Measurements from ENCODE around the gene RARRES2. TPM values are rescaled to one million over a fixed set of nuclear protein-coding genes. Genes with fewer than 3 reads are reported as not detected.

Gene RARRES2
- total and polyA plus RNA-seq, 2 experiments from 2014 or later = not detected

DNA sequence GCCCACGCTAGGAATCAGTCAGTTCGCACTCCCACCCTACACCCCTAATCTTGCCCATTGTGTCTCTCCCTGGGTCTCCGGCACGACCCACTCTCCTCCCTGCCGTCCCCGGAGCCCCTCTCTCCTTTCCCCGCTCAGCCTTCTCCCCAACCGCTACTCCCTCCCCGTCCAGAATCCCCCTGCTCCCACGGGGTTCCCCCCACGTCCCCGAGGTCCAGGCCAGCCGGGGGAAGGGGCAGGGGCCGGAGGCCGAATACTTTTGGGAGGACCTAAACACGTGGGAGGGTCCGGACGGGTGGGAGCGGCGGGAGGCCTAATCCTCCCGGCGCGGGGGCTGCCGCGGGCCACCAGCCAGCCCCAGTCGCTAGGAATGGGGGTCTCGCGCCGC lies 560 bp downstream of the RARRES2 start:
- H3K4me2 ChIP-seq (ENCODE audit: unreplicated experiment) = no peak overlapping the region
- no peak overlapping the region for H3K4me3 ChIP-seq
- H3K9ac ChIP-seq = no peak overlapping the region
- no peaks in the 10 kb centered on the region for H3K9me2 ChIP-seq (ENCODE audit: insufficient read depth)
- no peaks in the 10 kb centered on the region for H3K4me1 ChIP-seq (ENCODE audit: insufficient read depth)
- no peak for DNase-seq
- H3K79me2 ChIP-seq (ENCODE audit: insufficient read depth) = no peaks in the 10 kb centered on the region
- no peaks in the 10 kb centered on the region for H3K36me3 ChIP-seq (ENCODE audit: low read depth)
- H4K20me1 ChIP-seq (ENCODE audit: insufficient read depth) = no peaks in the 10 kb centered on the region
- no peaks in the 10 kb centered on the region for H3K9me3 ChIP-seq (ENCODE audit: low read depth)
- H3K27me3 ChIP-seq (replicated peaks; ENCODE audit: insufficient read depth) = peaks cover 26% of the 10 kb centered on the region
- no peak for TF ChIP-seq EZH2phosphoT487 (IDR thresholded peaks at IDR 0.05; ENCODE audit: insufficient read depth, low read depth)
- no peak for TF ChIP-seq EZH2 (IDR thresholded peaks at IDR 0.05; ENCODE audit: insufficient read depth, poor library complexity, severe bottlenecking)
- H2AFZ ChIP-seq = no peak overlapping the region
- H3F3A ChIP-seq (ENCODE audit: insufficient read depth) = no peaks in the 10 kb centered on the region
- H3K27ac ChIP-seq = no peak overlapping the region
- in situ Hi-C loops (cut with MboI) = no loop called here
- 2 to 3% methylated on average over 9 to 29 of the region's 29 CpGs for WGBS, 2 experiments (ENCODE audit: low coverage in 1 of 2, low lambda C conversion rate in 2 of 2, missing lambda C conversion rate in 2 of 2)

GRCh38 chr7:150340024-150340749 lies 1.2 kb downstream of the RARRES2 start:
- H4K20me1 ChIP-seq (ENCODE audit: insufficient read depth) = no peaks in the 10 kb centered on the region
- in situ Hi-C loops (cut with MboI) = no loop called here
- H3K36me3 ChIP-seq (ENCODE audit: low read depth) = no peaks in the 10 kb centered on the region
- H3K79me2 ChIP-seq (ENCODE audit: insufficient read depth) = no peaks in the 10 kb centered on the region
- WGBS, 2 experiments (ENCODE audit: low coverage in 1 of 2, low lambda C conversion rate in 2 of 2, missing lambda C conversion rate in 2 of 2) = 16 to 18% methylated on average over 24 to 28 of the region's 39 CpGs
- H3F3A ChIP-seq (ENCODE audit: insufficient read depth) = no peaks in the 10 kb centered on the region
- H3K9me3 ChIP-seq (ENCODE audit: low read depth) = no peaks in the 10 kb centered on the region
- 0 out of 2 replicates have a peak, but pooled peaks cover 3% of the 10 kb centered on the region for H3K4me1 ChIP-seq (ENCODE audit: insufficient read depth)
- no peak overlapping the region for H2AFZ ChIP-seq
- peak; percentile 25 for DNase-seq
- no peak overlapping the region for H3K4me2 ChIP-seq (ENCODE audit: unreplicated experiment)
- H3K9ac ChIP-seq = no peak overlapping the region
- peaks cover 26% of the 10 kb centered on the region for H3K27me3 ChIP-seq (replicated peaks; ENCODE audit: insufficient read depth)
- TF ChIP-seq EZH2phosphoT487 (IDR thresholded peaks at IDR 0.05; ENCODE audit: insufficient read depth, low read depth) (no peak), EZH2 (IDR thresholded peaks at IDR 0.05; ENCODE audit: insufficient read depth, poor library complexity, severe bottlenecking) (no peak)
- H3K4me3 ChIP-seq = no peak overlapping the region
- H3K27ac ChIP-seq = no peak overlapping the region
- no peaks in the 10 kb centered on the region for H3K9me2 ChIP-seq (ENCODE audit: insufficient read depth)

DNA sequence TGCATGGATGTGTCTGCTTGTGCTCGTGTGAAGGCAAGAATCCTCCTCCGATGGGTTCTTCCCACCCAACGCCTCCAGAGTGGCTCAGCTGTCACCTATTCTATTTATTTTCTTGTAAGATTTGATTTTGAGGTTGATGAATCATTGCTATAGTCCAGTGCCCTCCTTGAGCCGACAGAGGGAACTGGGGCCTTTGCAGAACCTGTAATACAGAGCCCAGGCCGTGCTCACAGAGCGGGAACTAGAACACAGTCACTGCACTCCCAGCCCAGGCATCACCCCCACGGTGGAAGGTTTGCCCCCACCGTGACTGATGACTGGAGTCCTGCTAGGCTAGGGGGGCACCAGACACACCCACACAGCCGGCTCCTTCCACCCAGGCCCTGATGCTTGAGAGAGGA lies 2.0 kb downstream of the RARRES2 start:
- H3K4me1 ChIP-seq (ENCODE audit: insufficient read depth) = 0 out of 2 replicates have a peak, but pooled peaks cover 4% of the 10 kb centered on the region
- H4K20me1 ChIP-seq (ENCODE audit: insufficient read depth) = no peaks in the 10 kb centered on the region
- no peak overlapping the region for H3K27ac ChIP-seq
- no peaks in the 10 kb centered on the region for H3K9me3 ChIP-seq (ENCODE audit: low read depth)
- WGBS, 2 experiments (ENCODE audit: low coverage in 1 of 2, low lambda C conversion rate in 2 of 2, missing lambda C conversion rate in 2 of 2) = 74 to 75% methylated on average over 9 of the region's 9 CpGs
- DNase-seq = no peak
- H3K4me3 ChIP-seq = no peak overlapping the region
- H3F3A ChIP-seq (ENCODE audit: insufficient read depth) = no peaks in the 10 kb centered on the region
- H2AFZ ChIP-seq = no peak overlapping the region
- no peak overlapping the region for H3K9ac ChIP-seq
- H3K79me2 ChIP-seq (ENCODE audit: insufficient read depth) = no peaks in the 10 kb centered on the region
- no peak for TF ChIP-seq EZH2 (IDR thresholded peaks at IDR 0.05; ENCODE audit: insufficient read depth, poor library complexity, severe bottlenecking)
- TF ChIP-seq EZH2phosphoT487 (IDR thresholded peaks at IDR 0.05; ENCODE audit: insufficient read depth, low read depth) = no peak
- no peaks in the 10 kb centered on the region for H3K36me3 ChIP-seq (ENCODE audit: low read depth)
- no peaks in the 10 kb centered on the region for H3K9me2 ChIP-seq (ENCODE audit: insufficient read depth)
- in situ Hi-C loops (cut with MboI) = no loop called here
- no peak overlapping the region for H3K4me2 ChIP-seq (ENCODE audit: unreplicated experiment)
- peaks cover 26% of the 10 kb centered on the region for H3K27me3 ChIP-seq (replicated peaks; ENCODE audit: insufficient read depth)

DNA sequence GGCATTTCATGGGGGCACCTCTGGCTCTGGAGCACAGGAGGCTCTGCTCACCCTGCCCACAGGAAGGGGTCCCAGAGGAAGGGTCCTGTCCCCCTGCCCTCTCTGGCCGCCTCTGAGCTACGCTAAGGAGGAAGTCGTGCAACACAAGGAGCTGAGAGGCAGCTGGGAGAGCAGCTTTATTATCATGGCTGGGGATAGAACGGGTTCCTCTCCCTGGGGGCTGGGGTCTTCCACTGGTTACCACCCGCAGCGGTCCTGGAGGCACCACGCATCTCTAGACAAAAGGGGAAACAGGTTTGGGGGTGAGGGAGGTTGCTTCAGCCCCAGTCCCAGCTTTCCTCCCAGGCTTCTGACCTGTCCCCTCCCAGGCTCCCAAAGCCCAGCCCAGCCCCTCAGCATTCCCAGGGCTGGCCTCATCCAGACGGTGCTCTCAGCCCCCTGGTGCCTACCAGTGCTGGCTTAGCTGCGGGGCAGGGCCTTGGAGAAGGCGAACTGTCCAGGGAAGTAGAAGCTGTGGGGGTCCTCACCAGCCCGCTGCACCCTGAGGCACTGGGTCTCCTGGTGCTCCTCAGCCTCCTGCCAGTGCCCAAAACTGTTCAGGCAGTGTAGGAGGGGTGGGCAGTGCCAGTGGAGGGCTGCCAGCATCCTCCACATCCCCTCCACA lies 3.1 kb downstream of the RARRES2 start:
- Histone ChIP-seq H3K9ac (no peak overlapping the region), H2AFZ (no peak overlapping the region), H3K4me3 (no peak overlapping the region), H3K79me2 (ENCODE audit: insufficient read depth) (no peaks in the 10 kb centered on the region), H3K27me3 (replicated peaks; ENCODE audit: insufficient read depth) (peaks cover 22% of the 10 kb centered on the region), H3K4me2 (ENCODE audit: unreplicated experiment) (no peak overlapping the region), H4K20me1 (ENCODE audit: insufficient read depth) (no peaks in the 10 kb centered on the region), H3K36me3 (ENCODE audit: low read depth) (no peaks in the 10 kb centered on the region), H3F3A (ENCODE audit: insufficient read depth) (no peaks in the 10 kb centered on the region), H3K4me1 (ENCODE audit: insufficient read depth) (0 out of 2 replicates have a peak, but pooled peaks cover 4% of the 10 kb centered on the region), H3K27ac (no peak overlapping the region), H3K9me3 (ENCODE audit: low read depth) (no peaks in the 10 kb centered on the region), H3K9me2 (ENCODE audit: insufficient read depth) (no peaks in the 10 kb centered on the region)
- 53 to 60% methylated on average over 11 of the region's 11 CpGs for WGBS, 2 experiments (ENCODE audit: low coverage in 1 of 2, low lambda C conversion rate in 2 of 2, missing lambda C conversion rate in 2 of 2)
- TF ChIP-seq EZH2phosphoT487 (IDR thresholded peaks at IDR 0.05; ENCODE audit: insufficient read depth, low read depth) (no peak), EZH2 (IDR thresholded peaks at IDR 0.05; ENCODE audit: insufficient read depth, poor library complexity, severe bottlenecking) (no peak)
- no peak for DNase-seq
- in situ Hi-C loops (cut with MboI) = no loop called here

Data from GM23248 (cell line).